HTR-8/SVneo (cell line): ENCODE data around the gene ZBED1.
"Not testable (repeated sequence)": the region's sequence is repeated elsewhere in the genome, so short reads cannot be mapped to it uniquely, and the experiment has no call there.

ENCODE experiments used
- DNase-seq: peaks from one replicate; pipeline ENCODE4 v3.0.0; 2011; ENCODE audit warnings: low spot score, mixed read lengths; ENCODE audit not compliant: insufficient read length
- FAIRE-seq: peaks from 2 replicates; lab custom pipeline; 2011; peaks lifted over from hg19 to GRCh38; lab: Jason Lieb, UNC

ZBED1 gene

GRCh38 chrX:2500091-2500802 lies 529 bp downstream of the ZBED1 start:
- peak; percentile 45 for DNase-seq

GRCh38 chrX:2499507-2499906 lies 1.3 kb downstream of the ZBED1 start:
- no peak for FAIRE-seq
- DNase-seq = no peak

More at GRCh38 chrX:2500091-2500802, 529 bp downstream of the ZBED1 start:
- no peak for FAIRE-seq

DNA sequence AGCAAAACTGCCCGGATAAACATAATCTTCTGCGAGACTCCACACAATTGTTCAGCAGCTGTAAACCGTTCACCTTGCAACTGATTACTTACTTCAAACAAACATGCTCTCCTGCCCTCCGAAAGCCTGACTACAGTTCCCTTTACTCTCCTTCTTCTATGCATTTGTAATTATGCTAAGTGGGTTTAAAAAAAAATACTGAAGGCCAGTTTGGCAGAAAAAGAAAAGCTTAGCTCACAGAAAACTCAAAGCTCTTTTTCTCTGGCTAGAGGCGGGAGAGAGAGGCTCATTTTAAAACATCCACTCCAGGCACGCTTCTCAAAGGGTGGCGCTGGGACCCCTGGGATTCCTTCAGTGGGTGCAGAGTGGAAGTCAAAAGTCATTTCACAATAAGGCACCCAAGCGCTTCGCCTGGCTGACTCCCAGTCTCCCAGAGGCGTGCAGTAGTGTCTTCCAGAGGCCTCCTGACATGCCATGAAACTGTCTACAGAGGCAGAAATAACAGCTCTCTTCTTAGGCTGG lies 1.9 kb downstream of the ZBED1 start:
- DNase-seq (no peak), FAIRE-seq (no peak)

GRCh38 chrX:2497961-2498780 lies 2.6 kb downstream of the ZBED1 start:
- DNase-seq (no peak), FAIRE-seq (no peak)

GRCh38 chrX:2495595-2495994 lies 5.2 kb downstream of the ZBED1 start:
- DNase-seq (no peak), FAIRE-seq (no peak)

- FAIRE-seq = no peak
- no peak for DNase-seq
Measured at GRCh38 chrX:2492531-2493218, 8.1 kb downstream of the ZBED1 start.

- no peak for FAIRE-seq
- no peak for DNase-seq
Measured at GRCh38 chrX:2490634-2491033, 10.1 kb downstream of the ZBED1 start.

DNA sequence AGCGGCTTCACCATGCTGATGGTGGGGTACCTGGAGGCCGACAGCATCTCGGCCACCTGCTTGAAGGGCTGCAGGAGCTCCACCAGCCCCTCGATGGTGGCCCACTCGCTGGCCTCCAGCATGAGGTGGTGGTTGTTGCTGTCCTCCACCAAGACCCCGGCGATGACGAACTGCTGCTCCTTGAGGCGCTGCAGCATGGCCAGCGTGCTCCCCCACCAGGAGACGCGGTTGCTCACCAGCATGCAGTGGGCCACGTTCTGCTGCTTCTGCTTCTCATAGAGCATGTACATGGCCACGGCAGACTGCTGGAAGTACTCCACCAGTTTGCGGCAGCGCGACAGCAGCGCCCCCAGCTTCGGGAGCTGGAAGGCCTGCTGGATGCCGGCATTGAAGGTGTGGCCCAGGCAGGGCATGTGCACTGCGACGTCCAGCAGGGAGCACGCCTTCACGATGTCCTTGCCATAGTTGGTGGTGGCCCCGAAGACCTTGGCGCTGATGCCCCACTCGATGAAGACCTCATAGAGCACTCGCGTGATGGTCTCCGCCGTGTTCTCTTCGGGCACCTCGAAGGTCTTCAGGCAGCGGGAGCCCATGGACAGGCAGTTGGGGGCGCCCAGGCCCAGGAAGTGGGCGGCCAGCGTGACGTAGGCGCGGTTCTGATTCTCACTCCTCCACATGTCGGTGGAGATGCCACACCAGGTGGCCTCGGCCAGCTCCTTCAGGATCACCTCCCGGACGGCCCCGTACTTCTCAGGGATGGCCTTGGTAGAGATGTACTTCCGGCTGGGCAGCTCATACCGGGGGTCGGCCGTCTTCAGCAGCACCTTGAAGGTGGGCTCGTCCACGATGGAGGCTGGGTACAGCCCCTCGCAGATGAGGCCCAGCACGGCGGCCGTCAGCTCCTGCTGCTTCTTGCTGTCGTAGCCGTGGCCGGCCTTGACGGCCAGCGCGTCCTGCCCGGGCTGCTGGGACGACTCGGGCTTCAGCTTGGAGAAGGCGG lies 11.0 kb downstream of the ZBED1 start:
- FAIRE-seq (no peak), DNase-seq (no peak)

DNA sequence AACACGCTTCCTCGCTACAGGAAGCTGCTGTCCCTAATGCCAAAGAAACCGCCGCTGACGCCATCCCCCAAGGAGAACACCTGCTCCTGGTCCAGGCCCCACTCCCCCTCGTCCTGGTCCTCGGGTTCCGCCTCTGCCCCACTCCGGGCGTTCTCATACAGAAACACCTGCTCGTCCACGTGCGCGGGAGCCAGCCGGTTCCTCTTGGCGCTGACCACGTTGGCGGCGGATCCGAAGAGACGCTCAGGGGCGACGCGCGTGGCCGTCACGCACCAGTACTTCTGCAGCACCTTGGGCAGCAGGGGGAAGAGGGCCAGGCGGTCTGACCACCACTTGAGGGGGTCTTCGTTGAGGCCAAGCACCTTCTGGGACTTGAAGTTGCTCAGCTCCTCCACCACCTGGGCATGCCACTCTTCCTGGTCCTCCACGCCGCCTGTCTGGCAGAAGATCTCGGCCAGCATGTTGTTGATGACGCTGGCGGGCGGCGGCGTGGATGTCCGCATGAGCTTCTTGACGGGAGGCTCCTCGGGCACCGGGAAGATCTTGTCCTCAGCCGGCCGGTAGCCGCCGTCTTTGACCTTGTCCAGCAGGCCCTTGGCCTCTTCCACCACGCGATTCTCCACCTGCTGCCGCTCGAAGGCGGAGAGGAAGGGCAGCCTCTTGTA lies 12.0 kb downstream of the ZBED1 start:
- DNase-seq (no peak), FAIRE-seq (no peak)

- DNase-seq (no peak), FAIRE-seq (no peak)
Measured at GRCh38 chrX:2487366-2487765, 13.4 kb downstream of the ZBED1 start.

- DNase-seq (no peak), FAIRE-seq (no peak)
Measured at GRCh38 chrX:2486476-2487133, 14.2 kb downstream of the ZBED1 start.

DNA sequence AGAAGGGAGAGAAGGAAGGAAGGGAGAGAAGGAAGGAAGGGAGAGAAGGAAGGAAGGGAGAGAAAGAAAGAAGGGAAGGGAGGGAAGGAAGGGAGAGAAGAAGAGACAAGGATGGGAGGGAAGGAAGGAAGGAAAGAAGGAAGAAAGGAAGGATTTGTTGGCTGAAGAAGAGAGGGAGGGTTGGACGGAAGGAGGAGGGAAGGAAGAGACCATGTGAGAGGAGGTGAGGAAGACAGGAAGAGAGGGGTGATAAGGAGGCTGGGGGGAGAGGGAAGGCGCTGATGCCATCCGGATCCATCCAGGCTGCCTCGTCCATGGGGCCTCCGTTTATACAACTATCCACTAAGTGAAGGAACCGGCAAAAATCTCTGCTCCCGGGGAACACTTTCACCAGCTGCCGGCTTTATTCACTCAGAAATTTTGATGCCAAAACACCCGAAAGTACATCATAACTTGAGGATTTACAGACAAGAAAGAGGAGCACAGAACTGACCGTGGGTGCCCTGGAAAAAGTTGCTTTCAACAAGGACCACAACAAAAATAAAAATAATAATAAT lies 14.9 kb downstream of the ZBED1 start:
- DNase-seq (no peak), FAIRE-seq (no peak)

GRCh38 chrX:2484721-2485648 lies 15.8 kb downstream of the ZBED1 start:
- FAIRE-seq = no peak
- no peak for DNase-seq

- DNase-seq = no peak
- no peak for FAIRE-seq
Measured at GRCh38 chrX:2484256-2484655, 16.5 kb downstream of the ZBED1 start.

- no peak for FAIRE-seq
- DNase-seq = no peak
Measured at GRCh38 chrX:2483398-2484060, 17.2 kb downstream of the ZBED1 start.

- FAIRE-seq, DNase-seq: not testable (repeated sequence)
Measured at GRCh38 chrX:2481597-2481996, 19.2 kb downstream of the ZBED1 start.

- FAIRE-seq, DNase-seq: not testable (repeated sequence)
Measured at GRCh38 chrX:2479982-2480381, 20.8 kb downstream of the ZBED1 start.
